Liver (tissue), 9 donors: ENCODE data around the gene FSIP1. TPM values are rescaled to one million over a fixed set of nuclear protein-coding genes. Genes with fewer than 3 reads are reported as not detected.

Source experiments
- DNase-seq: peaks from one replicate; pipeline ENCODE4 v3.0.0-alpha.2; 2017; ENCODE audit warnings: low spot score
- H3K27ac ChIP-seq, 2 donors: one replicate each; pipeline ENCODE4 v1.7.0; 2013; ENCODE audit warnings: inconsistent platforms in 2 of 2, low read length in 2 of 2, control low read depth in 1 of 2, low read depth in 1 of 2, mild to moderate bottlenecking in 1 of 2
- H3K27me3 ChIP-seq, 4 donors: one replicate each; pipeline versions ENCODE4 v1.6.1 to v1.7.0; 2013; ENCODE audit warnings: low read length in 3 of 4, inconsistent platforms in 1 of 4, mild to moderate bottlenecking in 1 of 4, moderate library complexity in 1 of 4; ENCODE audit not compliant: control insufficient read depth in 4 of 4, insufficient read depth in 4 of 4
- H3K36me3 ChIP-seq, 4 donors: one replicate each; pipeline versions ENCODE4 v1.6.1 to v1.7.0; 2013; ENCODE audit warnings: low read length in 3 of 4, mild to moderate bottlenecking in 3 of 4, low read depth in 1 of 4, moderate library complexity in 1 of 4; ENCODE audit not compliant: control insufficient read depth in 4 of 4, insufficient read depth in 3 of 4
- H3K4me1 ChIP-seq, 4 donors: one replicate each; pipeline versions ENCODE4 v1.6.1 to v1.7.0; 2013; ENCODE audit warnings: low read length in 3 of 4, mild to moderate bottlenecking in 3 of 4, moderate library complexity in 1 of 4; ENCODE audit not compliant: control insufficient read depth in 4 of 4, insufficient read depth in 4 of 4
- H3K4me3 ChIP-seq, 3 donors: one replicate each; pipeline versions ENCODE4 v1.6.1 to v1.7.0; 2013; ENCODE audit warnings: low read length in 3 of 3, control low read depth in 1 of 3, low read depth in 1 of 3, mild to moderate bottlenecking in 1 of 3
- H3K9ac ChIP-seq, 2 donors: one replicate each; pipeline ENCODE4 v1.7.0; 2013; ENCODE audit warnings: low read length in 2 of 2, mild to moderate bottlenecking in 2 of 2, moderate library complexity in 2 of 2, control low read depth in 1 of 2, low read depth in 1 of 2
- H3K9me3 ChIP-seq, 4 donors: one replicate each; pipeline versions ENCODE4 v1.6.1 to v1.7.0; 2013; ENCODE audit warnings: low read length in 3 of 4; ENCODE audit not compliant: control insufficient read depth in 4 of 4
- EGR1 ChIP-seq, 2 donors: IDR thresholded peaks; 2 replicates each; pipeline ENCODE4 v1.6.1; 2016 to 2018; ENCODE audit warnings: antibody characterized with exemption in 2 of 2, low read depth in 2 of 2
- FOXA2 ChIP-seq: IDR thresholded peaks from 2 replicates; pipeline ENCODE4 v1.6.1; 2016; ENCODE audit warnings: antibody characterized with exemption
- GABPA ChIP-seq, 2 donors: IDR thresholded peaks in 1 of 2; conservative IDR thresholded peaks in 1 of 2; 2 replicates each; pipeline ENCODE4 v1.6.1; 2016; ENCODE audit warnings: antibody characterized with exemption in 2 of 2, mild to moderate bottlenecking in 1 of 2, moderate library complexity in 1 of 2
- HNF4A ChIP-seq, 2 donors: conservative IDR thresholded peaks; 2 replicates each; pipeline ENCODE4 v1.6.1; 2016; ENCODE audit warnings: antibody characterized with exemption in 2 of 2, mild to moderate bottlenecking in 2 of 2
- HNF4G ChIP-seq: IDR thresholded peaks from 2 replicates; pipeline ENCODE4 v1.6.1; 2016; ENCODE audit warnings: antibody characterized with exemption
- NR2F2 ChIP-seq: IDR thresholded peaks from 2 replicates; pipeline ENCODE4 v1.6.1; 2016; ENCODE audit warnings: antibody characterized with exemption
- RAD21 ChIP-seq, 2 donors: IDR thresholded peaks; 2 replicates each; pipeline ENCODE4 v1.6.1; 2016; ENCODE audit warnings: antibody characterized with exemption in 2 of 2, mild to moderate bottlenecking in 2 of 2
- SP1 ChIP-seq: IDR thresholded peaks from 2 replicates; pipeline ENCODE4 v1.6.1; 2018; ENCODE audit warnings: antibody characterized with exemption, mild to moderate bottlenecking
- TAF1 ChIP-seq: conservative IDR thresholded peaks from 2 replicates; pipeline ENCODE4 v1.6.1; 2016; ENCODE audit warnings: antibody characterized with exemption, mild to moderate bottlenecking
- YY1 ChIP-seq: IDR thresholded peaks from 2 replicates; pipeline ENCODE4 v1.6.1; 2016; ENCODE audit warnings: antibody characterized with exemption, mild to moderate bottlenecking
- WGBS: extraction: QIAGEN DNeasy Blood & Tissue Kit; methylation state at CpG from one replicate; pipeline ENCODE4 v1.1.7; 2013; 5-methylcytosine and 5-hydroxymethylcytosine counted together
- polyA plus RNA-seq, 2 donors: library from polyadenylated mRNA; stranded (reverse) in 1 of 2; unstranded in 1 of 2; fragments of 200-250 nt in 1 of 2; fragments of >200 nt in 1 of 2; fragmentation: Nextera tagmentation in 1 of 2; extraction: Ambion mirVana in 1 of 2; gene quantifications; one replicate each; pipeline versions ENCODE4 v1.2.1 to v1.2.3, GENCODE V29; 2013 to 2015
- total RNA-seq, 2 donors: library from RNA; depleted of rRNA; stranded (reverse); fragments of >200 nt; gene quantifications; one replicate each; pipeline ENCODE4 v1.2.3, GENCODE V29; 2014
- TF ChIP-seq, protein P1 (sequence below): IDR thresholded peaks from 2 replicates; pipeline ENCODE4 v1.6.1; 2016; ENCODE audit warnings: antibody characterized with exemption
- TF ChIP-seq, protein P2 (sequence below): IDR thresholded peaks from 2 replicates; pipeline ENCODE4 v1.6.1; 2016; ENCODE audit warnings: antibody characterized with exemption
- TF ChIP-seq, protein P3 (sequence below): IDR thresholded peaks from 2 replicates; pipeline ENCODE4 v1.6.1; 2016; ENCODE audit warnings: antibody characterized with exemption, mild to moderate bottlenecking
- TF ChIP-seq, protein P4 (sequence below): IDR thresholded peaks from 2 replicates; pipeline ENCODE4 v1.6.1; 2016; ENCODE audit warnings: antibody characterized with exemption
- donor health status: healthy.
- donor health status: healthy.
- donor health status: healthy.
- donor health status: healthy.
- donor health status: healthy.

The FSIP1 gene
- total and polyA plus RNA-seq, 4 donors = 0.05 to 0.29 (median 0.13) TPM

DNA sequence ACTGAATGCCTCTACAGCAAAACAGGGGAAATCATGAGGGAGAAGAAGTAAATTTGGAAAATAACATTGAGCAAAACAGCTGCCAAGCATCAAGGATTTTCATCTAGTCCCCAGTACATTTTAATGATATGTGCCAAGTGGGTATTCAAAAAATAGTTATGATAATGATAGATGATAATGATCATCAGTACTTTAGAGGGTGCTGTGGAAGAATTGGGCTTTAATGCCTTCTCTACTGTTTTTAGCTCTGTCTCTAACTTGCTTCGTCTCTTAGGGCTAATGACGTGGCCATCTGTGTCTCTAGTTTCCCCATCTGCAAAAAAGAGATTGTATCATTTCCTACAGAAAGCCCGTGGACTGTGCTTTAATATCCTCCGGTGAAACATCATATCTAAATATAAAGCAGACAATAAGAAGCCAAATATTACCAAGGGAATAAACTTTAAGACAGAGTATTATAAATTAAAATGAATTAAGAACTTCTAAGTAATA lies 10.2 kb upstream of the FSIP1 start:
- no peaks in the 10 kb centered on the region for H3K27me3 ChIP-seq
- H3K9me3 ChIP-seq = no peaks in the 10 kb centered on the region
- TF ChIP-seq GABPA (IDR thresholded peaks at IDR 0.05 in 1 of 2, conservative IDR thresholded peaks at IDR 0.05 in 1 of 2) (no peak), HNF4G (no peak)
- TF ChIP-seq, protein P1, sequence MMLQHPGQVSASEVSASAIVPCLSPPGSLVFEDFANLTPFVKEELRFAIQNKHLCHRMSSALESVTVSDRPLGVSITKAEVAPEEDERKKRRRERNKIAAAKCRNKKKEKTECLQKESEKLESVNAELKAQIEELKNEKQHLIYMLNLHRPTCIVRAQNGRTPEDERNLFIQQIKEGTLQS = no peak
- H3K4me3 ChIP-seq = no peak overlapping the region
- no peak for DNase-seq
- H3K4me1 ChIP-seq = no peaks in the 10 kb centered on the region
- H3K36me3 ChIP-seq = no peaks in the 10 kb centered on the region
- H3K9ac ChIP-seq = no peak overlapping the region
- 62% methylated on average over 4 of the region's 4 CpGs for WGBS
- H3K27ac ChIP-seq = no peak overlapping the region

DNA sequence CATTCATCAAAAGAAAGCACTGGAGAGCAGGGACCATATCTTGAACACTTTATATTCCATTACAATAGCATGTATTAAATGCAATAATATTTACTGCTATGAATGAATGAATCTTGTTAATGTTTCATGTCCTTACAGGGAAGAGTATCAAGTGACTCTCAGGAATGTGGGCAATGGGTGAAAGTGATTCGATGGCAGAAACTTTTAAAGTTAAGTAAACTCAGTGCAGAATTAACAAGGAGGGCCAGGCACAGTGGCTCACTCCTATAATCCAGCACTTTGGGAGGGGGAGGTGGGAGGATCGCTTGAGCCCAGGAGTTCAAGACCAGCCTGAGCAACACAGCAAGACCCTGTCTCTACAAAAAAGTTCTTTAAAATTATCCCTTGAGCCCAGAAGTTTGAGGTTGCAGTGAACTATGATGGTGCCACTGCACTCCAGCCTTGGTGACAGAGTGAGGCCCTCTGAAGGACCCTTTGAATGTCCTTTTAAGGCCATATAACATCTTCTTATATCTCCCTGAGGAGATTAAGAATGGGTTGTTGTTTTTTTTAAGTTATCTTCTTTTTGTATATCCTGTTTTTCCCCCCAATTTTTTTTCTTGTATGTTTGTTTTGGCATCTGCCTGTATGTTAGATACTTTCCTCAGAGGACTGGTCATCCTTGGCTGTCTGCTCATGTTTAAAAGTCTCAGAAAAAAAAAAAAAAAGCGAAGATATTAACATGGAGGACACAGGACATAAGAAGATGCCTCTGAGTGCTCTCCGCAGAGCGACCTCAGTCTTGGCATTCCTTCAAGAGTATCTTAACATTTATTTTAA lies 9.6 kb upstream of the FSIP1 start:
- no peak for DNase-seq
- no peaks in the 10 kb centered on the region for H3K36me3 ChIP-seq
- no peaks in the 10 kb centered on the region for H3K4me1 ChIP-seq
- no peak overlapping the region for H3K9ac ChIP-seq
- H3K9me3 ChIP-seq = no peaks in the 10 kb centered on the region
- TF ChIP-seq TAF1 (no peak), FOXA2 (no peak), HNF4A (conservative IDR thresholded peaks at IDR 0.05) (no peak), EGR1 (IDR thresholded peaks at IDR 0.05; ENCODE audit: low read depth in 2 of 2) (no peak), RAD21 (IDR thresholded peaks at IDR 0.05) (no peak)
- TF ChIP-seq, protein P2, sequence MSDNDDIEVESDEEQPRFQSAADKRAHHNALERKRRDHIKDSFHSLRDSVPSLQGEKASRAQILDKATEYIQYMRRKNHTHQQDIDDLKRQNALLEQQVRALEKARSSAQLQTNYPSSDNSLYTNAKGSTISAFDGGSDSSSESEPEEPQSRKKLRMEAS = no peak
- TF ChIP-seq, protein P1 = no peak
- TF ChIP-seq, protein P3, sequence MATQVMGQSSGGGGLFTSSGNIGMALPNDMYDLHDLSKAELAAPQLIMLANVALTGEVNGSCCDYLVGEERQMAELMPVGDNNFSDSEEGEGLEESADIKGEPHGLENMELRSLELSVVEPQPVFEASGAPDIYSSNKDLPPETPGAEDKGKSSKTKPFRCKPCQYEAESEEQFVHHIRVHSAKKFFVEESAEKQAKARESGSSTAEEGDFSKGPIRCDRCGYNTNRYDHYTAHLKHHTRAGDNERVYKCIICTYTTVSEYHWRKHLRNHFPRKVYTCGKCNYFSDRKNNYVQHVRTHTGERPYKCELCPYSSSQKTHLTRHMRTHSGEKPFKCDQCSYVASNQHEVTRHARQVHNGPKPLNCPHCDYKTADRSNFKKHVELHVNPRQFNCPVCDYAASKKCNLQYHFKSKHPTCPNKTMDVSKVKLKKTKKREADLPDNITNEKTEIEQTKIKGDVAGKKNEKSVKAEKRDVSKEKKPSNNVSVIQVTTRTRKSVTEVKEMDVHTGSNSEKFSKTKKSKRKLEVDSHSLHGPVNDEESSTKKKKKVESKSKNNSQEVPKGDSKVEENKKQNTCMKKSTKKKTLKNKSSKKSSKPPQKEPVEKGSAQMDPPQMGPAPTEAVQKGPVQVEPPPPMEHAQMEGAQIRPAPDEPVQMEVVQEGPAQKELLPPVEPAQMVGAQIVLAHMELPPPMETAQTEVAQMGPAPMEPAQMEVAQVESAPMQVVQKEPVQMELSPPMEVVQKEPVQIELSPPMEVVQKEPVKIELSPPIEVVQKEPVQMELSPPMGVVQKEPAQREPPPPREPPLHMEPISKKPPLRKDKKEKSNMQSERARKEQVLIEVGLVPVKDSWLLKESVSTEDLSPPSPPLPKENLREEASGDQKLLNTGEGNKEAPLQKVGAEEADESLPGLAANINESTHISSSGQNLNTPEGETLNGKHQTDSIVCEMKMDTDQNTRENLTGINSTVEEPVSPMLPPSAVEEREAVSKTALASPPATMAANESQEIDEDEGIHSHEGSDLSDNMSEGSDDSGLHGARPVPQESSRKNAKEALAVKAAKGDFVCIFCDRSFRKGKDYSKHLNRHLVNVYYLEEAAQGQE = no peak
- H3K4me3 ChIP-seq = no peak overlapping the region
- WGBS = 81% methylated on average over 5 of the region's 5 CpGs
- H3K27ac ChIP-seq = no peak overlapping the region
- no peaks in the 10 kb centered on the region for H3K27me3 ChIP-seq

DNA sequence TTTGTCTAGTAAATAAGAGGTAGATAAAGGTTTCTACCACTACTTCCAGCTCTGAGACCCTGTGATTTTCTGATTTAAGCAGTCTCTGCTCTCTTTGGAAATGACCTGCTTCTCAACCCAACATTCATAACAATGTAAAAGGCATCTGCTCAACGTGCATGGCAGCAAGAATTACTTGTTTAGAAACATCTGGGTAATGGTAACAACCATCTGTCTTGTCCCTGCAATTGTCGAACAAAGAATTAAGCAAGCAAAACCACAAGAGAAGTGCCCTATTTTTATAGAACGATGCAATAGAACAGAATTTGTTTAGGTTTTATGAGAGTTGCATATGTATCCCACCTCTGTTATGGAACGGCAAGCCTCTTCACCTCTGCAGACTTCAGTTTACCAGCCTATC lies 7.1 kb upstream of the FSIP1 start:
- Histone ChIP-seq H3K9me3 (no peaks in the 10 kb centered on the region), H3K4me1 (peaks cover 0 to 7% (median 3%) of the 10 kb centered on the region in 4 donors), H3K9ac (no peak overlapping the region), H3K27ac (no peak overlapping the region), H3K27me3 (no peaks in the 10 kb centered on the region), H3K36me3 (no peaks in the 10 kb centered on the region), H3K4me3 (no peak overlapping the region)
- WGBS = 82% methylated on average over 4 of the region's 4 CpGs
- no peak for DNase-seq
- TF ChIP-seq TAF1 (no peak), GABPA (IDR thresholded peaks at IDR 0.05 in 1 of 2, conservative IDR thresholded peaks at IDR 0.05 in 1 of 2) (no peak), SP1 (no peak), HNF4G (no peak), EGR1 (IDR thresholded peaks at IDR 0.05; ENCODE audit: low read depth in 2 of 2) (no peak), YY1 (no peak), FOXA2 (no peak), NR2F2 (no peak), RAD21 (IDR thresholded peaks at IDR 0.05) (no peak)
- TF ChIP-seq, protein P3 = no peak
- TF ChIP-seq, protein P1 = no peak
- TF ChIP-seq, protein P2 = no peak
- TF ChIP-seq, protein P4, sequence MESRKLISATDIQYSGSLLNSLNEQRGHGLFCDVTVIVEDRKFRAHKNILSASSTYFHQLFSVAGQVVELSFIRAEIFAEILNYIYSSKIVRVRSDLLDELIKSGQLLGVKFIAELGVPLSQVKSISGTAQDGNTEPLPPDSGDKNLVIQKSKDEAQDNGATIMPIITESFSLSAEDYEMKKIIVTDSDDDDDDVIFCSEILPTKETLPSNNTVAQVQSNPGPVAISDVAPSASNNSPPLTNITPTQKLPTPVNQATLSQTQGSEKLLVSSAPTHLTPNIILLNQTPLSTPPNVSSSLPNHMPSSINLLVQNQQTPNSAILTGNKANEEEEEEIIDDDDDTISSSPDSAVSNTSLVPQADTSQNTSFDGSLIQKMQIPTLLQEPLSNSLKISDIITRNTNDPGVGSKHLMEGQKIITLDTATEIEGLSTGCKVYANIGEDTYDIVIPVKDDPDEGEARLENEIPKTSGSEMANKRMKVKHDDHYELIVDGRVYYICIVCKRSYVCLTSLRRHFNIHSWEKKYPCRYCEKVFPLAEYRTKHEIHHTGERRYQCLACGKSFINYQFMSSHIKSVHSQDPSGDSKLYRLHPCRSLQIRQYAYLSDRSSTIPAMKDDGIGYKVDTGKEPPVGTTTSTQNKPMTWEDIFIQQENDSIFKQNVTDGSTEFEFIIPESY = no peak
